AG04450 (cell line): Measurements from ENCODE around the gene TGFBR3L. TPM values are rescaled to one million over a fixed set of nuclear protein-coding genes. Genes with fewer than 3 reads are reported as not detected.

Experiments used
- CTCF ChIA-PET: fragments of 300-600, 350-600 bp; formaldehyde crosslinking; extraction: SDS; loops from one replicate; lab custom pipeline; 2022; ENCODE audit warnings: antibody characterized with exemption, inconsistent platforms; lab: Charles Lee
- POLR2A ChIA-PET: fragments of 350-600 bp; formaldehyde crosslinking; extraction: SDS; loops from one replicate; lab custom pipeline; 2021; ENCODE audit warnings: antibody characterized with exemption, inconsistent platforms; lab: Yijun Ruan, JAX
- DNase-seq: peaks from one replicate; pipeline ENCODE4 v3.0.0-alpha.2; 2011; ENCODE audit warnings: low read depth, low spot score
- H3K27ac ChIP-seq: one replicate; pipeline ENCODE4 v1.5.1; 2012; ENCODE audit warnings: low read depth, low read length, control low read depth
- H3K27me3 ChIP-seq: one replicate; pipeline ENCODE4 v1.6.0; 2012; ENCODE audit warnings: low read length; ENCODE audit not compliant: control insufficient read depth, insufficient read depth
- H3K4me3 ChIP-seq: 2 replicates; pipeline ENCODE4 v1.5.1; 2011; ENCODE audit warnings: mild to moderate bottlenecking, low read depth, low read length, control low read depth
- H3K9me3 ChIP-seq: 2 replicates; pipeline ENCODE4 v1.5.1; 2012; ENCODE audit warnings: low read length; ENCODE audit not compliant: control insufficient read depth, insufficient read depth
- polyA plus RNA-seq: library from polyadenylated mRNA; depleted of rRNA; stranded (reverse); fragments of >200 nt; gene quantifications from 2 replicates; pipeline ENCODE4 v1.2.3, GENCODE V29; 2011
- TF ChIP-seq, protein P1 (sequence below): IDR thresholded peaks from 2 replicates; pipeline ENCODE4 v1.5.1; 2011; ENCODE audit warnings: low read depth, low read length, control low read depth, inconsistent platforms

The TGFBR3L gene
- polyA plus RNA-seq, 1 experiment = not detected

GRCh38 chr19:7874076-7874896 lies 40.3 kb upstream of the TGFBR3L start, which contains the start of gene PRR36:
Gene PRR36 (minus strand): TSS chr19:7874390. CDS start chr19:7873689, 701 bp downstream.
- no peak for DNase-seq
- Histone ChIP-seq H3K4me3 (peak within 1 kb of the TSS; percentile 44), H3K27ac (no peak within 1 kb of the TSS), H3K27me3 (peaks cover 34% of the 10 kb centered on the region), H3K9me3 (no peaks in the 10 kb centered on the region; the same call in 1 of the 2 replicates)
- TF ChIP-seq, protein P1, sequence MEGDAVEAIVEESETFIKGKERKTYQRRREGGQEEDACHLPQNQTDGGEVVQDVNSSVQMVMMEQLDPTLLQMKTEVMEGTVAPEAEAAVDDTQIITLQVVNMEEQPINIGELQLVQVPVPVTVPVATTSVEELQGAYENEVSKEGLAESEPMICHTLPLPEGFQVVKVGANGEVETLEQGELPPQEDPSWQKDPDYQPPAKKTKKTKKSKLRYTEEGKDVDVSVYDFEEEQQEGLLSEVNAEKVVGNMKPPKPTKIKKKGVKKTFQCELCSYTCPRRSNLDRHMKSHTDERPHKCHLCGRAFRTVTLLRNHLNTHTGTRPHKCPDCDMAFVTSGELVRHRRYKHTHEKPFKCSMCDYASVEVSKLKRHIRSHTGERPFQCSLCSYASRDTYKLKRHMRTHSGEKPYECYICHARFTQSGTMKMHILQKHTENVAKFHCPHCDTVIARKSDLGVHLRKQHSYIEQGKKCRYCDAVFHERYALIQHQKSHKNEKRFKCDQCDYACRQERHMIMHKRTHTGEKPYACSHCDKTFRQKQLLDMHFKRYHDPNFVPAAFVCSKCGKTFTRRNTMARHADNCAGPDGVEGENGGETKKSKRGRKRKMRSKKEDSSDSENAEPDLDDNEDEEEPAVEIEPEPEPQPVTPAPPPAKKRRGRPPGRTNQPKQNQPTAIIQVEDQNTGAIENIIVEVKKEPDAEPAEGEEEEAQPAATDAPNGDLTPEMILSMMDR = no peak
- ChIA-PET CTCF (no interaction called here), POLR2A (no interaction called here)

DNA sequence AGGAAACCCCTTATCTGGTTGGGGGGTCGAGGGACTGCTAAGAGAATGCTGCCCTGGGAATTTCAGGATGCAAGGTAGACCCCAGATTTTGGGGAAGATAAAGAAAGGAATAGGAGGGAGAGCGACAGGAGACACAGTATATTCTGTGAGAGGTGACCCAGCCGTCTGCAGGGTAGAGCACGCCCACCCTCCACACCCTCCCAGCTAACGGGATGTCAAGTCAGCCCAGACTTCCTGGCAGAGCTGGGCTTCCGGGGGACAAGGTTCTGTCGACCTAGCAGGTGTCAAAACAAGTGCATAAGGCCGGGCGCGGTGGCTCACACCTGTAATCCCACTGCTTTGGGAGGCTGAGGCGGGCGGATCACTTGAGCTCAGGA lies 39.7 kb upstream of the TGFBR3L start:
- Histone ChIP-seq H3K27me3 (peaks cover 34% of the 10 kb centered on the region), H3K4me3 (no peak overlapping the region), H3K9me3 (no peaks in the 10 kb centered on the region; the same call in 1 of the 2 replicates), H3K27ac (no peak overlapping the region)
- ChIA-PET POLR2A (no interaction called here), CTCF (no interaction called here)
- DNase-seq = no peak
- TF ChIP-seq, protein P1 = no peak

DNA sequence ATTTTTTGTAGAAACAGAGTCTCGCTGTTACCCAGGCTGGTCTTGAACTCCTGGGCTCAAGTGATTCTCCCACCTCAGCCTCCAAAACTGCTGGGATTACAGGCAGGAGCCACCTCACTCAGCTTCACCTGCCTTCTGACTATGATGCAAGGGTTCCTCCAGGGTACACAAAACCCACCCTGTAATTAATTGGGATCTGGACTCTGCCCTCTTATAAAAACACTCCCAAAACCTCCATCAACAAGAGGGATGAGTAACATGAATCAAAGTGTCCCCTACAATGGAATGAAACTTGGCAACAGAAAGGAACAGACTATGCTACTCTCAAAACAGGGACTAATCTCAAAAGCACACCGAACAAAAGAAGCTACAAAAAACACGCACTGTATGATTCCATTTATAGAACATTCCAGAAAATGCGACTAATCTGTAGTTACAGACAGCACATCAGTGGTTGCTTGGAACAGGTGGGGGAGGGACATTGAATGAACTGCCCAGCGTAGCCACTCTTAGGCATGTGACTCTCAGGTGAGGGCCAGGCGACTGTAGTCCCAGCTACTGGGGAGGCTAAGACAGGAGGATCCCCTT lies 37.3 kb upstream of the TGFBR3L start:
- ChIA-PET POLR2A (interaction anchor here (0.6 kb wide), 1 partner anchor 47 kb away, joined by 9 read pairs; no protein-coding TSS in a partner anchor), CTCF (interaction anchor here (1.8 kb wide), 1 partner anchor 8 kb away, joined by 8 read pairs; no protein-coding TSS in a partner anchor)
- no peak overlapping the region for H3K4me3 ChIP-seq
- no peak for DNase-seq
- TF ChIP-seq, protein P1 = no peak
- peaks cover 38% of the 10 kb centered on the region for H3K27me3 ChIP-seq
- no peaks in the 10 kb centered on the region; the same call in 1 of the 2 replicates for H3K9me3 ChIP-seq
- H3K27ac ChIP-seq = no peak overlapping the region

DNA sequence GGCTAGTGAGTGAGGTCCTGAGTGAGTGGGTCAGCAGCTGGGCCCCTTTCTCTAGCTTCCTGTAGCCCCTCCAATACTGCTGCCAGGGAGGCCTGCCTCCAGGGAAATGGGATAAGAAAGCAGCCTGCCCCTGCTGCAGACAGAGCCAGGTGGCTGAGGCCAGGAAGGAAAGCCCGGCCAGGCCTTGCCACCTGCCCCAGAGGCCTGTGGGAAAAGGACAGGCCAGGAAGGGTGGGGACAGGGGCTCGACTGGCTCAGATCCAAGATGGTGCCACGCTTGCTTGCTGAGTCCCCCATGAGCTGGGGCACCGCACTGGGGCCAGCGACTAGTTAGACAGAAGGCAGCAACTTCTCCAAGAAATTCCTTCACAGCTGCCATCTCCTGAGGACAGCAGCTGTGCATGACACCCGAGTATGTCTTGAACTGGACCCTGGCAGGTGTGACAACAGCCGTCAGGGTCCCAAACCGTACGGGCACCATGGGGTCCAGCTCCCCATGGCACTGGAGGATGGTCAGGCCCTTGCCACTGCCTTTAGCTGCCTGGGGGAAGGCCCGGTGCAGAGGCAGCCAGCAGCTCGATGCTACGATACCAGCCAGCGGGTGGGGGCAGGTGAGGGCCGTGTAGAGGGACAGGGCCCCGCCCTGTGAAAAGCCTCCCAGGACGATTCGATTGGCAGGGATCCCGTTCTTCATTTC lies 35.4 kb upstream of the TGFBR3L start:
- Histone ChIP-seq H3K9me3 (no peaks in the 10 kb centered on the region; the same call in 1 of the 2 replicates), H3K27ac (no peak overlapping the region), H3K27me3 (peaks cover 23% of the 10 kb centered on the region), H3K4me3 (no peak overlapping the region)
- no peak for DNase-seq
- ChIA-PET POLR2A (interaction anchor here (0.7 kb wide), 1 partner anchor 13 kb away, joined by 3 read pairs; no protein-coding TSS in a partner anchor), CTCF (interaction anchor here (1.4 kb wide), 1 partner anchor 24 kb away, joined by 3 read pairs; the partner anchor contains the start of gene MAP2K7)
- TF ChIP-seq, protein P1 = no peak
